Measurements from ENCODE around the gene GGTA1.
"Not testable (repeated sequence)": the region's sequence is repeated elsewhere in the genome, so short reads cannot be mapped to it uniquely, and the experiment has no call there.

Gene GGTA1

GRCh38 chr9:121499427-121500164 is at the start of gene GGTA1:
Gene GGTA1, minus strand, starts transcription at chr9:121499844. Its CDS starts 31,922 bp downstream, at chr9:121467922.
- DNase-seq, result no peak

- no peak for DNase-seq
Observed at GRCh38 chr9:121548666-121549065, 49.0 kb upstream of the GGTA1 start.

GRCh38 chr9:121545875-121546423 is 46.3 kb upstream of the GGTA1 start:
- DNase-seq, result peak; percentile 92

GRCh38 chr9:121545150-121545874 is 45.7 kb upstream of the GGTA1 start:
- no peak for DNase-seq

GRCh38 chr9:121542025-121542424 is 42.4 kb upstream of the GGTA1 start:
- no peak for DNase-seq

GRCh38 chr9:121541256-121541655 is 41.6 kb upstream of the GGTA1 start:
- no peak for DNase-seq

GRCh38 chr9:121538221-121538620 is 38.6 kb upstream of the GGTA1 start:
- no peak for DNase-seq

- DNase-seq, result no peak
Observed at GRCh38 chr9:121537283-121537682, 37.6 kb upstream of the GGTA1 start.

GRCh38 chr9:121532881-121533280 is 33.2 kb upstream of the GGTA1 start:
- no peak for DNase-seq

GRCh38 chr9:121529237-121529987 is 29.8 kb upstream of the GGTA1 start:
- DNase-seq, result no peak

GRCh38 chr9:121528642-121529041 is 29.0 kb upstream of the GGTA1 start:
- DNase-seq, result no peak

GRCh38 chr9:121527371-121527770 is 27.7 kb upstream of the GGTA1 start:
- DNase-seq, result no peak

- not testable (repeated sequence) for DNase-seq
Observed at GRCh38 chr9:121519688-121520087, 20.0 kb upstream of the GGTA1 start.

GRCh38 chr9:121518634-121519033 is 19.0 kb upstream of the GGTA1 start:
- no peak for DNase-seq

GRCh38 chr9:121513166-121513565 is 13.5 kb upstream of the GGTA1 start:
- not testable (repeated sequence) for DNase-seq

GRCh38 chr9:121510766-121511550 is 11.3 kb upstream of the GGTA1 start:
- DNase-seq, result no peak

GRCh38 chr9:121509180-121509579 is 9.5 kb upstream of the GGTA1 start:
- DNase-seq, result no peak

GRCh38 chr9:121508415-121508814 is 8.8 kb upstream of the GGTA1 start:
- no peak for DNase-seq

GRCh38 chr9:121505903-121506735 is 6.5 kb upstream of the GGTA1 start:
- DNase-seq, result no peak

GRCh38 chr9:121503444-121503843 is 3.8 kb upstream of the GGTA1 start:
- DNase-seq, result no peak

GRCh38 chr9:121500165-121500478 is 478 bp upstream of the GGTA1 start:
- no peak for DNase-seq

GRCh38 chr9:121499177-121499426 is 542 bp downstream of the GGTA1 start:
- DNase-seq, result no peak
